ENCODE results near the gene ATP5ME.
"Not testable (repeated sequence)": the region's sequence is repeated elsewhere in the genome, so short reads cannot be mapped to it uniquely, and the experiment has no call there.

Gene ATP5ME

DNA sequence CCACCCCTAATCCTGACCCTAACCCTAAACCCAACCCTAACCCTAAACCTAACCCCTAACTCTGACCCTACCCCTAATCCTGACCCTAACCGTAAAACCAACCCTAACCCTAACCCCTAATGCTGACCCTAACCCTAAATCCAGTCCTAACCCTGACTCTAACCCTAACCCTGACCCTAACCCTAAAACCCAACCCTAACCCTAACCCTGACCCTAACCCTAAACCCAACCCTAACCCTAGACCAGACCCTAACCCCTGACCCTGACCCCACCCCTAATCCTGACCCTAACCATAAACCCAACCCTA lies 30.8 kb upstream of the ATP5ME start:
- no peak for DNase-seq (ENCODE audit: low spot score)

DNA sequence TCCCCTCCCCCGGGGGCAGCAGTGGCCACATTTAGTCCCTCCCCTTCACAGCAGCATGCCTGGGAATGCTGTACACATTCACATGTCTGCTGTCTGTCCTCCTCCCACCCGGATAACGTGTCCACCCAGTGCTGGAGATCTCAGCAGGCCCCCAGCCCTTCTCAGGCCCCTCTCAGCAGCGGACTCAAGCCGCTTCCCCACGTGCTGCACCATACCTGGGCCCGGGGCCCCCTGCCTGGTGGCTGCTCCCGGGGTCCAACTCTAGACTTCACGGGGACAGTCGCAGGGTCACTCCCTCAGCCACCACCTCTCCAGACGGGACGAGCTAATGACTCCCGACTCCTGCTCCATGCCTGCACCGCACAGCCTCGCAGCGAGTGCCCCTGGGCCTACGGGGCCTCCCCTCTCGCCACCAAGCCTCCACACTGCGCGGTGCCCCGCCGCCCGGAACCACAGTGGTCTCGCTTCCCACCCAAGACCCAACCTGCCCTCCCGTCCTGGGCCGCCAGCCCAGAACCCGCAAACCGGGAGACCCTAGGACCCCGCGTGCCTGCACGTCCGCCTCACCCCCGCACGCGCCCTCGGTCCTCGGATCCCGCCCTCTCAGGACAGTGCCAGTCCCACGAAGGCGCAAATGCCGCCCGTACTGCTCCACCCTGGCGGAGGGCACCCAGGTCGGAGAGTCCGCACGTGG lies 30.3 kb upstream of the ATP5ME start:
- DNase-seq (ENCODE audit: low spot score) = no peak

- no peak for DNase-seq (ENCODE audit: low spot score)
Measured at GRCh38 chr4:703336-704197, 29.5 kb upstream of the ATP5ME start.

DNA sequence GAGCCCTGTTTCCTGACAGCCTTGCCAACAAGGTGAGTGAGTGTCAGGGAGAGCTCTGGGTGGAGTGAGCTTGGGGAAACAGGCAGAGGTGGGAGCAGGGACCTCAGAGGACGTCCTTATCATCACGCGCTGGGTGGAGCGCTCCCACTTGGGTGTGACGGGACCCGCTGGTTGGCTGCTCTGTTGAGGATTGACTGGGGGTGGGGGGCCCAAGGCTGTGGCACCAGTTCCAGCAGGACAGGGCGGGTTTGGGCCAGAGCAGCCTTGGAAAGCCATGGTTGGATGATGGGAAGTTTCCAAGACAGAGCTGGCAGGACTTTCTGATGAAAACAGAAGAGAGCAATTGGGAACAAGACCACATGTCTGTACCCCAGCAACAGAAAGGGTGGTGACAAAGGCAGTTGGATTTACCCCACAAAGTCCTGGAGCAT lies 28.6 kb upstream of the ATP5ME start:
- DNase-seq (ENCODE audit: low spot score) = no peak

DNA sequence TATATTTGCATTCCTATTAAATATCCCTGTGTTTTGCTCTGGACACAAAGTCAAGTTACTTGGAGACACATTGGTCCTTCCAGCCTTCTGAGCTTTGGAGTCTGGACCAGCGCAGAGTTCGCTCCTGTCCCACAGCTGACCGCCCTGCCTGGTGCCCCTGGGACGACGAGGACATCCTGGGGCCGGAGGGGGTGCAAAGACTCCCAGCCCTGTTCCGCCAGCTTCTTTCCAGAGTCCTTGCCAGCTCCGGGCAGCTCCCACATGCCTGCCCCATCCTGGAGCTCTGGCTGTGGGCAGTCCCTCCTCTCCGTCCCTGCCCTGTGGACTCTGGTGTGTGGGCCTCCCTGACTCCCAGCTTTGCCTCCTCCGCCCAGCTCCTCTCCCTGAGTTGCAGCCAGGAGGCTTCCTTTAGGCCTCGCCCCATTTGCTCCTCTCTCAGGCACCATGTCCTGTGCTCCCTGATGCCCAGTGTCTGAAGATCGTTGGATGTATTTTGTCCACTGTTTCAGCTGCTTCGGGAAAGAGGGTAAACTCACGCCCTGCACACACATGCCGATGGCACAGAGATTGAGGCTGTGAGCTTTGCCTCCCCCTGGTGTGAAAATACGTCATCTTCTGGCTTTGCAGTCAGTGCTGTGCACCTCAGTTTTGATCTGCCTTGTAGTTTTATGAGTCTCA lies 26.6 kb upstream of the ATP5ME start:
- DNase-seq (ENCODE audit: low spot score) = no peak

GRCh38 chr4:699816-700580 lies 25.9 kb upstream of the ATP5ME start:
- DNase-seq (ENCODE audit: low spot score) = no peak

GRCh38 chr4:694341-694940 lies 20.4 kb upstream of the ATP5ME start:
- not testable (repeated sequence) for DNase-seq (ENCODE audit: low spot score)

GRCh38 chr4:692771-693554 lies 18.9 kb upstream of the ATP5ME start:
- no peak for DNase-seq (ENCODE audit: low spot score)

DNA sequence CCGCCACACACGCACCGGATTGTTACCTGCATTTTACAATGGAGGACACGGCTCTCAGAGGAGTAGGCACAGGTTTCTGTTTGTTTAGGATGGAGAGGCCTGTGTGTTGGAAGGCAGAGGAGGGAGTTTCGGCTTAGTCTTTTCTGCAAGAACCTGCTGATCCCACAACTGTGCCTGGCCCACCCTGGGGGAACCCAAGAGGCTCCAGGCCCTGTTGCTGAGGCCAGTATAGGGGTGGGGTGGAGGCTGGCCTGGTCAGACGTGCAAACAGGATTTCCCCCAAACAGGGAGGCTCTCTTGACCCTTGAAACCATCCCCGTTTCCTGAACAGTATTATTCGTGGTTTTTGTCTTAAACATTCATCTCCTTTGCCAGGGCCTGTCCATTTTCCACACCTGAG lies 15.6 kb upstream of the ATP5ME start:
- no peak for DNase-seq (ENCODE audit: low spot score)

DNA sequence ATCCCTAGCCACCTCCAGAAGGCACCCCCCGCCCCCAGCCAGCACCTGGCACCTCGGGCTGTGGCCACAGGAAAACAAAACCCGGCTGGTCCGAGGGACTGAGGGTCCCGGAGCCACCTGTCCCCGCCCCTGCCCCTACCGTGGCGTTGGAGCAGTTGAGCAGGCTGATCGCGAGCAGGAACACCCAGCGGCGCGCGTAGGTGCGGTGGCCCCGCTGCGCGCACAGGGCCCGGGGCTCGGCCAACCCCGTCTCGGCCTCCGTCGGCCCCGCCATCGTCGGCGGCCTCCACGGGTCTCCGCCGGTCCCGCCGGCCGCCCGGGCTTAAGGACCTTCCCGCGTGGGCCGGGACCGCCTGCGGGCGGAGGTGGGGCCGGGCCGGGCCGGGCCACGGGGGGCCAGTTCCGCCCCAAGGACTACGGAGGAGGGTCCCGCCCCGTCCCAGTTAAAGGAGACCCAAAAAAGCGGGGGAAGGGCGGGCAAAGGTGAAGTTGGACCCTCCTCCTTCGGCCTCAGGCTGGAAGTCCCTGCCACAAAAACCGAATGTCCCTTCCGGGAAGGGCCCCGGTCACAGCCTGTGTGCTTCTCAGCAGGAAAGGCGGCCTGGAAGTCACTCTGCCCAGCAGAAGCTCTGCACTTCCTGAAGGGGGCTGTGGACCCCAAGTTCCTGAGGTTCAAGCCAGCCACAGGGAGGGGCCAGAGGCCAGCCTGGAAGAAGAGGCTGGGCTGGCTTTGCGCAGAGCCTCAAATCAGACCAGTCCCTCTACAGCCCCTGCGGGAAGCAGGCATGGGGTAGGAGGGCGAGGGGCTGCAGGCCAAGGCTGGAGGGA lies 15.0 kb upstream of the ATP5ME start, which contains the start of gene SLC49A3:
TSS of gene SLC49A3 (minus strand) at position 298 of the 828 bp plus-strand sequence. CDS start at position 274, 24 bp downstream.
- peak; percentile 34 for DNase-seq (ENCODE audit: low spot score)

DNA sequence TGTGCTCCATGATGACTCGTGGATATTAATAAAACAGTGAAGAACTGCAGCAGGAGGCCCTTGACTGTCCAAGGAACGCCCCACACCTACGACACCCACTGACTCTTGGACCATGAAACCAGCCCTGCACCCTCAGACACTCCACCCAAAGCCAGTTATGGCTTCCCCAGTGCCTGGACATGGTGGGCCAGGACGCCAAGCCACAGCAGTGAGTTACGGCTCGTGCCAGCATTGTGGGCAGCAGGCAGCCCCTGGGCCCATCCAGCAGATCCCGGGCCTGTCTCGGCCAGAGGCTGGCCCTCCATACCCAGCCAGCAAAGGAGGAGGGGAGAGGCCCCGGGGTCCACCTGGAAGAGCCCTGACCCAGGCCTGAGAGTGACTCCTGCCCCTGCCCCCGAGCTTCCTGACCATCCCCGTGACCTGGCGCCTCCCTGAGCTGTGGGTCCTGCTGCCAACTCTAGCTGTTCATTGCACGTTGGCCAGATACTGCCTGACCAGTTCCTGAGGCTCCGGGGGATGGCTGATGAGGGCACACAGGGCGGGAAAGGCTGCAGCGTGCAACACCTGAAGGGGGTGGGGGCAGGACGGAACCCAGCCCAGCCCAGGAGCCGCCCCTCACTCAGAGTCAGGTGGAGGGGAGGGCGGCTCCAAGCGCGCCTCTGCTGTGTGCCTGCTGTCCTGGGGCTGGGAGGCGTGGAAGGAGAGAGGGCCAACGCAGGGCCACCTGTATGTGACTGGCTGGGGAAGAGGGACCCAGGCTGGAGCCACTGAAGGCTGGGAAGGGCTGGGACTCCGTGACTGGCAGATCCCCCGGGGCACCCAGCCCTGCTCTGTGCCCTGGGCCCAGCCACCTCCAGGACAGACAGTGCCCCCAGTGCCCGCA lies 14.1 kb upstream of the ATP5ME start:
- no peak for DNase-seq (ENCODE audit: low spot score)

DNA sequence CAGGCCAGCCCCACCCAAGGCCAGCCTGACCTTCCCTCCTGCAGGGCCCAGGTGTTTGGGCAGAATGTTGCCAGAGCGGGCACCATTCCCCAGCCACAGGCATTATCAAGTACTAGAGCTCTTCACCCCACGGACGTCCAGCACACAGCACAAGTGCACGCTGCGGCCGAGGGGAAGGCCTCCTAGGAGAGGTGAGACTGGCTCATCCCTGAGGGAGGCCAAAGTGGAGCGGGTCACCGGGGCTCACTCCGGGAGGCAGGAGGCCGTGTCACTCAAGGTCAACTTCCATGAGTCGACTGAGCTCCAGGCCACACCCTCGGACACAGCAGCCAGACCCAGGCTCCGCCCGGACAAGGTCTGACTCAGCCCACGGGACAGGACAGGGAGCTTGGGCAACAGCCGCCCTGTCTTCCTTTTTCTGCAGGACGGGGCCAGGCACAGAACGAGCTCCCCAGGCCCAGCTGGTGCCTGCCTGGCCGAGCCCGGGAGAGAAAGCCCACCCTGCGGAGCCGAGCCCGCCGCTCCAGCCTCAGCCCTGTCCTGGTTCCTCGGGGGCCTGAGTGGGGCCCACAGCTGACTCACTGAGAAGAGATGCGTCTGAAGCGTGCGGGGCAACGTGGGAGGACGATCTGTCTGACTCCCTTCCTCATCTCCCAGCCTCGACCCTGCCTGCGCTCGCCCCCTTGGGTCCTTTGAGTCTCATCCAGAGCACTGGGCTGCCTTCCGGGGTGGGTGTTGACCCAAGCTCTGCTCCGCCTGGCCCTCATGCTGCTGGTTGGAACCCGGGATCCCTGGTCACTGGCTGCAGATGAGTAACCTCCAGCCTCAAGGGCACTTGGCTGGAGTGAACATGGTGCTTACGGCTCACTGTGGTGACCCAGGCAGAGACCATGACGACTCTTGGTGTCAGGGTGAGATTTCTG lies 13.2 kb upstream of the ATP5ME start:
- peak; percentile 98 for DNase-seq (ENCODE audit: low spot score)

DNA sequence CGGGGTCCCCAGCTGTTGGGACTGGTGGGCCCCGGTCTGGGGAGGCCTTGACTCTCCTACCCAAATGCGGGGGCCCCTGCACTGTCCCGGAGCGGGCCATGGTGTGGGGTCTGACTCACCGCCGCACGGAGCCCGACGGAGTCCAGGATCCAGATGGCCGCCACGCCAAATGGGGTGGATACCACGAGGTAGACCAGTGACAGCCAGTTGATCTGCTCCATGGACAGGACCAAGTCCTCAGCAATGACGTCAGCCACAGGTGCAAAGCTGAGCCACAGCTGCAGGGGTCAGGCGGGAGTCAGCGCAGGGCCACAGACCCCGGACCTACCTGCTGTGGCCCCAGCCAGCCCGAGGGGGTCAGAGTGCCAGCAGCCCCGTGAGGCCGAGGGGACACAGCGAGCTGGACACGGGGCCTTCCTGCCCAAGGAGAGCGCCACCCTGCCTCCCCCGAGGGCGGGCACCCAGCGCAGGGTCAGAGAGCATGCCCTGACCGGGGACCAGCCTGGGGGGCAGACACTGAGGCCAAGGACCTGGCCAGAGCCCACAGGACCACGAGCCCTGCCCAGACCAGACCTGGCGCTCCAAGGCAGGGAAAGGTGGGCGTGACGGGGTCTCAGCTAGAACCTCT lies 12.5 kb upstream of the ATP5ME start:
- DNase-seq (ENCODE audit: low spot score) = no peak

GRCh38 chr4:685679-686412 lies 11.8 kb upstream of the ATP5ME start:
- no peak for DNase-seq (ENCODE audit: low spot score)

GRCh38 chr4:684623-685327 lies 10.7 kb upstream of the ATP5ME start:
- no peak for DNase-seq (ENCODE audit: low spot score)
